GM18907 (cell line): ENCODE data around the gene KCNQ1.

Source experiments
- ATAC-seq: cut with Tn5 transposase; IDR thresholded peaks from one replicate; pipeline ENCODE4 v1.9.1; 2021; ENCODE audit warnings: mild to moderate bottlenecking, moderate library complexity; ENCODE audit not compliant: unreplicated experiment

Gene KCNQ1

DNA sequence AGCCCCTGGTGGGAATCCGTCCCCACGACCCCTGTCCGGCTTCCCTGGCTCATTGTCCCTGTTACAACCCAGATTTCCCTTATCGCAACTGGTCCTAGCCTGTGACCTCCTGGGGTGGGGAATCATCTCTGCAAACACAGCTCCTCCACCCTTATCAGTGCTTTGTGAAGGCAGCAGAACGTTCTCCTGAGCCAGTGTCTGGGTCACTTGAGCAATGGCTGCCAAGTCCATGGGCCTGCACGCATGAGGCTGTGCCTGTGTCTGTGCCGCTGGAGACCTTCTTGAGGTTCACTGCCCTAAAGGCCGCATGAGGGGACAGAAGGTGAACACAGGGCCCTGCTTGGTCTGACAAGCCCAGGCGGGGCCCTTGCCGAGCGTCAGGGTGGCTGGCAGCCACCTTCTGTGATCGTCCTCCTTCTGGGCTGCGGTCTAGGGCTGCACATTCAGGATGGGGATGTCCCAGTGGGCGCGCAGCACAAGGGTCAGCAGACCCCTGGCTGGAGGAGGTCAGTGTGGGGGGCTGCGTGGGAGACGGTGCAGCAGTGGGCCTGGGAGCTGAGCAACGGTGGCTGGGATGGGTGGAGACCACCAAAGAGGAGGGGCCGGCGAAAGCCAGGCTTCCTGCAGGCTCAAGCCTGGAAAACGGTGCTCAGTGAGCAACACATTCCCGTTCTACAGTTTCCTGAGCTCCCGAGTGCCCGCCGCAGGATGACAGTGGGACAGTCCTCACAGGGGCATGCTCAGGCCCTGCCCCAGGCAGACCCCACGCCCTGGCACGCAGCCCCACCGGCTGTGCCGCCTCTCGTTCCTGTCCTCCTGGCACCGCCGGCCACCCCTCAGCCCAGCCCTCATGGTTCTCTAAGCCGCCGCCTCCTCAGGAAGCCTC is 366.6 kb downstream of the KCNQ1 start:
- no peak for ATAC-seq

DNA sequence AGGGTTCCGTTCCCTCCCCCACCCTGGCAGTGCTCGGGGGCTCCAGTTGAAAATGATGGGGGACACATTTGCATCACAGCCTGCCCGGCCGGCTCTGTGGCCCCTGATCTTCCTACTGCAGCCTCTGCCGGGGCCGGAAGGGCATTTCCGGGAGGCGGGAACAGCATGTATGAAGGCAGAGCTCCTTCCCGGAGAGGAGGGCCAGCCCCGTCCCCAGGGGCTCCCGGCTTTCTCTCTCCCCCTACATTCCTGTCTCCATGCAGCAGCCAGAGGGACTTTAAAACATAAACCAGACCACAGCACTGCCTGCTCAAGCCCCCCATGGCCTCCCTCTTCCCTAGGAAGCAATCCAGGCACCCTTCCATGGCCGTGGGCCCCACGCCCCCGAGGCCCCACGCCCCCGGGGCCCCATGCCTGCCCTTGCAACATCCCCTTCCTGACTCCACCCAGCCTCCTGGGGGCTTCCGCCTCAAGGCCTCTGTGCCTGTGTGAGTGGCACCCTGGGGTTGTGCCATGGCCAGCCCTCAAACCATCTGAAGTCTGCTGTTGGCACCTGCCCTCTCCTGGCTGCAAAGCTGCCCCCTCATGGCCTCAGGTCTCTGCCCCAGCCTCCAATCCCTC is 367.7 kb downstream of the KCNQ1 start:
- ATAC-seq: no peak

DNA sequence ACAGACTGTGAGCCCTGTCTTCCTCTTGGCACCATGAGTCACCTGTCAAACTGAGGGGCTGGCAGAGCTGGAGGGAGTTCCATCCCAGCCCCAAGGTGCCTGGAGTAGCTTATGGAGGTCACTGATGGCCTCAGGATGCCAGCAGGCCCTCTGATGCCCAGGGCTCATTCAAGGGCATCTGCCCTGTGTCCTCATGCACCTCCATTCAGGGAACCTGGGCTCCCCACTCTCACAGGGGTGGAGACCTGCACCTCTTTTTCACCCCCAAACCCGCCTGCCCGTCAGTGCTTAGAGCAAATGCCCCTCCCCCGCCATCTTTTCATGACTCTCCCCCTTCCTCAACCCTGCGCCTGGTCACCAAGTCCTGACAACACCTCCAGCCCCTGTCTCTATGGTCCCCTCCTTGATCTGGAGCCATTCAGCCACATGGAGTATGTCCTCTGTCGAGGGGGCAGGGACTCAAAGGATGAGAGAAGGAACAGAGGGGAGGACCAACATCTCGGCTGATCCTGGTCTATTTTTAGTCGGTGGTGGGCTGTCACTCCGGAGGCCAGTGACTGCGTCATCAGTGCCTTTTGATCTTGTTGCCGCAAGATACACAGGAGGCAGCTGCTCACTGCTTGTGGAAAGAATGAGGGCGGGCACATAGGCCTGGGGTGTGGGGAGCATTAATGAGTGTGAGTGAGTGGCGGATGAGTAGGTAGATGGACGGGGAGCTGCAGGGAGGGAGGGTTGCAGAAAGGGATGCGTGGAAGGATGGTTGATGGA is 368.5 kb downstream of the KCNQ1 start:
- ATAC-seq: no peak

DNA sequence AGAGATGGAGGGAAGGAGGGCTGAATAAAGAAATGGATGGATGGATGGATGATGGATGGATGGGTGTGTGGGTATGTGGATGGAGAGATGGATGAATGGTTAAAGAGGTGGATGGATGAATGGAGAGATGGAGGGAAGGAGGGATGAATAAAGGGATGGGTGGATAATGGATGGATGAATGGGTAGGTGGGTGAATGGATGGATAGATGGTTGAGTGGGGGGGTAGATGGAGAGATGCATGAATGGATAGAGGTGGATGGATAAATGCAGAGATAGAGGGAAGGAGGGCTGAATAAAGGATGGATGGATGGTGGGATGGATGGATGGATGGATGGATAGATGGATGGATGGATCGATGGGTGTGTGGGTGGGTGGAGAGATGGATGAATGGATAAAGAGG is 369.2 kb downstream of the KCNQ1 start:
- ATAC-seq: no peak

DNA sequence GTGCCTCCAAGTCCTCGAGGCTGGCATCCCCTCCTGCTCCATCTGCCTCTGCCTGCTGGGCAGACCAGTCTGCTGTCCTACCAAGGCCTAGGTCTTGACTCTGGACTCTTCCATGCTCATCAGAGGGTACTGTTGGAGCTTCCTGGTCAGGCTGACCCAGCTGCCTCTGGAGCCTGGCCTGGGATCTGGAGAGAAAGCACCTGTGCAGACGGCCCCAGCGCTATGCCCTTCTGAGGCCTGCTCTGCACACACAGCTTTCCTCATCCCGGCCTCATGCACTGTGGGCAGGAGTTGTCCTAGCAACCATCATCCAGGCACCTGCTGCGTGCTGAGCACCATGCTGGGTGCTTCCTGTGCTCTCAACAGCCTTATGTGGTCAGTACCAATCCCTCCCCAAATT is 369.9 kb downstream of the KCNQ1 start:
- no peak for ATAC-seq

GRCh38 chr11:2815762-2816496 is 371.1 kb downstream of the KCNQ1 start:
- ATAC-seq: no peak

DNA sequence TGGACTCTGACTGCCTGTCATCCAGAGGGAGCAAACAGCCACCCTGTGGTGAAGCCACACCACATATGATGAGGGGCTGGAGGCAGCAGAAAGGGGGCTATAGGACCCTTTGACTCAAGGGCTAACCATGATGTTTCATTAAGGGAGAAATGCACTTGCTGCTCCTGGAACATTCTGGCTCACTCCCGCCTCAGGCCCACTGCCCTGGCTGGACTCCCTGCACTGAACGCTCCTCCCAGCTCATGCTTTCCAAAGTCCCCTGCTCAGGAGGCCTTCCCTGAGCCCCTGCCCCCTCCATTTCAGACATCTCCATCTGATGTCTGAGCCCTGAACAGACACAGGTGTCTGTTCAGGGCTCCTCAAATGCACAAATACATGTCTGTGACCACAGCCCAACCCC is 371.7 kb downstream of the KCNQ1 start:
- ATAC-seq: no peak

DNA sequence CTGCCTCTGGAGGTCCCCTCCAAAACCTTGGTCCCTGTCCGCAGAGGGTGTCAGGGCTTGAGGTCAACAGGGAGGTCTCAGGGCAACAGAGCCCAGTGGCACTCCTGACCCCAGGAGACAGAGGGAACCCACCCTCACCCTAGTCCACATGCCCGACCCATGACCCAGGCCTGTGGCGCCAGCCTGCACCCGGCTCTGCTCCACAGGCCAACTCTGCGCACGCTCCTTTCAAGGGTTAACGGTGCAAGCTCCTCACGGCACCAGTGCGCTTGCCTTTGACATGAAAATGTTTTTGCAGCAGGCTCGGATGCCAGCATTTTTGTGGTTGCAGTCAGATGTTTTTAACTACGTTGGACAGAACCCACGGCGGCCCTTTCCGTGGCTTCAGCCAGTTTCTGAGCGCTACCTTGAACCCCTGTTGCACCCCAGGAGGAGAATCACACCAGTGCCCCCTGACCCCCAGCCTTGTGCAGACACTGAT is 372.2 kb downstream of the KCNQ1 start:
- no peak for ATAC-seq

GRCh38 chr11:2817431-2817830 is 372.6 kb downstream of the KCNQ1 start:
- no peak for ATAC-seq

- no peak for ATAC-seq
These were observed 373.2 kb downstream of the KCNQ1 start for GRCh38 chr11:2818021-2818420.

DNA sequence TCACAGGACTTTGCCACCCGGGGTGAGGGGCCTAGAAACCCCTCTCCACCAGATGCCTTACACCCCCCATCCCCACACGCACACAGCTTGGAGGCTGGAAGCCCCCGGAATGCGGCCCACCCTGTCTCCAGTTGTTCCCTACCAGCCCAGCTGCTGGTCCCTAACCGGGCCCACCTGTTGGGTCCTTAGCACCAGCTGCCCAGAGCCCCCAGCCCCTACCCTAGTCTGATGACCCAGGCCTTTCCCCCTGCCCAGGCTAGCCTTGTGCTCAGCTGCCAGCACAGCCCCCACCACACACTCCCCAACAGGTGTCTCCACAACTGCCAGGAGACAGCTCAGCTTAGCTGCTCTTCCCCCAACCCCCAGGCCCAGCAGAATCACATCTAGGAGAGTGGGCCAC is 373.7 kb downstream of the KCNQ1 start:
- ATAC-seq: no peak

DNA sequence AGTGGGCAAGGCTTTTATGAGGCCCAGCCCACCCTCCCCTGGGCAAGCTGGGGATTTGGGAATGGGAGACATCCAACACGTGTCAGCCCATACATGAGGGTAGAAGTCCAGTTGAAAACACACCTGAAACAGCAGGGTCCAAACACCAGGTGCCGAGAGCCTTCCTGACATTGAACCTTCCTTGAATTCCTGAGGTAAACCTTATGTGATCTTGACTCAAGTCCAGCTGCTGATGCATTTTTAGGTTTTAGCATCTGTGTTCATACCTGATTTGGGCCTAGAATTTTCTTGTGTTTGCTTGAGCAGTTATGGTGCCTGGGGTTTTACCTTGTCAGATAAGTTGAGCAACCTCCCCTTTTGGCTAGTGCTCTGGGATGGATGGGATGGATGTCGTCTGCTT is 374.5 kb downstream of the KCNQ1 start:
- ATAC-seq: no peak

DNA sequence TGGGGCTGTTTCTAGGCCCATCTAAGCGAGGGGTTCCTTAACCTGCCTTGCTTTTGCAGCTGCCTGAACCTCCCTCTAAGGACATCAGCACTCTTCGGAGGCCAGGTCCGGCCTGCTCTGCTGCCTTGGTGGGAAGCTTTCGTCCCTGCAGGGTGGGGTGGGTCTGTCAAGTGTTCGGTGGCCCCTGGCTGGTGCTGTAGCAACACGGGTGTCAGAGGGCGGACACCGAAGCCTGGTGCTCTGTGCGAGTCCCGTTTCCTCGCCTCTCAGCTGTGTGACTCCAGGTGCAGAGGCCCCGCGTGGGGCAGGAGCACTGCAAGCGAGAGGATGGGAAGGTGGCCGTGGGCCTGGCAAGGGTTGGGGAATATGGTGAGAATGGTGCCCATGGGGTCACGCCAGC is 376.2 kb downstream of the KCNQ1 start:
- ATAC-seq: no peak

DNA sequence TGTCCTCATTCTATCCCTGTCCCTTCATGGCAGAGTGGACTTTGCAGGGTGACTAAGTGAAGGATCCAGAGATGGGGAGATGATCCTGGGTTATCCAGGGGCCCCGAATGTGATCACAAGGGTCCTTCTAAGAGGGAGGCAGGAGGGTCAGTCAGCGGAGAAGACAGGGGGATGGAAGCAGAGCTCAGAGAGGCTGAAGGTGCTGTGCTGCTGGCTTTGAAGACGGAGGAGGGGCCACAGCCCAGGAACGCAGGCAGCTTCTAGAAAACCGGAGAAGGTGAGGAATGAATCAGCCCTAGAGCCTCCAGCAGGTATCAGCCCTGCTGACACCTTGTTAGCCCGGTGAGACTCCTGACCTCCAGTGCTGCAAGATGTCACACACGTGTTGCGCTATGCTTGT is 377.1 kb downstream of the KCNQ1 start:
- ATAC-seq: no peak

- no peak for ATAC-seq
These were observed 380.0 kb downstream of the KCNQ1 start for GRCh38 chr11:2824851-2825250.

GRCh38 chr11:2825261-2825888 is 380.6 kb downstream of the KCNQ1 start:
- no peak for ATAC-seq

DNA sequence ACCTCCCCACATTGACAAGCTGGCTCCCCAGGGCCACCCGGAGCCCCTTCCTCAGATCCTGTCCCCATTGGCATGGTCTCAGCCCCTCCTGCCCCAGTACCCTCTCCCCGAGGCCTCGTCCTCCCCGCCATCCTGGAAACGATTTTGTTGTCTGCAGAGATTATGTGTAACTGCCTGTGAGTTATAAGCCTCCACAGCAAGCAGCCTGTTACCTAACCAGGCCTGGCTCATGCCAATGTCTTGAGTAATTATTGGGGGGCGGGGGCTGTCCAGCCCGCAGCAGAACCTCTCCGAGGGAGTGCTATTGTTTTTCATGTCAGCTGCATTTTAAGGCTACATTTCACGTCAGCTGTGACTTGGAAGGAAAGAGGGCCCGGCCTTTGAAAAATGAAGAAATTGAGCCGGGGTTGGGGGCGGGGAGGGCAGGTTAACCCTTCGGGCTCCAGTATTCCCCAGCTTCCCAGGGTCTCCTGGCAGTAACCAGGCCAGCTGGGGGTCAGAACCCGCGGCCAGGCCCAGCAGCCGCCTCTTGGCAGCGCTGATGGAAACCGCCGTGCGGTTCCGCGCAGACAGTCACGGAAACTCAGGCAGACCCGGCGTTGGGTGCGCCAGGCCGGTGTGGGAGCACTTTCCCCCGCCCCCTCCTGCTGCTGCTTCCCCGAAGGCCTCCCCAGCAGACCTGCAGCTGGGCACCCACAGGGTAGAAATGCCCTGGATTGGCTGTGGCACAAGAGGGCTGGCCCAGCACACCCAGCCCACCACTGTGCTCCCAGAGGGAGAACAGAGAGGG is 381.3 kb downstream of the KCNQ1 start:
- no peak for ATAC-seq

GRCh38 chr11:2826679-2827056 is 381.9 kb downstream of the KCNQ1 start:
- ATAC-seq: no peak

DNA sequence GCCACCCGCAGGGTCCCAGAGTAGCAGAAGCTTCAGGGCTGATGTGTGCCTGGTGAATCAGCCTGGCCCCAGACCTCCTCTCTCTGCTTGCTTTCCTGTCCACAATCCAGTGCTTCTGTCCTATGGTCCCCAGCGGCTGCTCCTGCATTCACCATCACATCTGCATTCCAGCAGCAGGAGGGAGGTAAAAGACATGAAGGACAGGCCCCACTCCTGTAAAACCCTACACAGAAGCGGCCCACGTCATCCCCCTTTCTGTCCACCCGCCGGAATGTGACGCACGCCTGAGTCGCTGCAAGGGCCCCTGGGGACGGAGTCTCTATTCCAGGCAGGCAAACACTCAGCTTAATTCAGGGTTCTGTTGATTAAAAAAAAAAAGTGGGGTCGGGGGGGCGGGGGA is 382.4 kb downstream of the KCNQ1 start:
- ATAC-seq: no peak

GRCh38 chr11:2827792-2828191 is 383.0 kb downstream of the KCNQ1 start:
- ATAC-seq: no peak
